IMR-90 (cell line): ENCODE results near the gene C17orf78. TPM values are rescaled to one million over a fixed set of nuclear protein-coding genes. Genes with fewer than 3 reads are reported as not detected.

ENCODE experiments used
- ATAC-seq: fragments of 200-7000 bp; cut with Tn5 transposase; 2 replicates; pipeline ENCODE4 v1.9.1; 2020; ENCODE audit warnings: low read depth, mild to moderate bottlenecking, moderate library complexity
- BruUV-seq: library from RNA; stranded (reverse); fragments of 400-500 nt; replicated peaks from 2 replicates; lab custom pipeline; 2021; lab: Mats Ljungman, UMichigan
- CTCF ChIA-PET: fragments of 300-600 bp; formaldehyde crosslinking; extraction: SDS; loops from one replicate; lab custom pipeline; 2021; ENCODE audit warnings: antibody characterized with exemption; lab: Yijun Ruan, JAX
- POLR2A ChIA-PET: fragments of 300-600 bp; sonication (Branson Sonifier 250); formaldehyde crosslinking; loops from one replicate; lab custom pipeline; 2022; ENCODE audit warnings: antibody characterized with exemption; ENCODE audit not compliant: unreplicated experiment; lab: Charles Lee
- DNase-seq: peaks from one replicate; pipeline ENCODE4 v3.0.0; 2013
- H2AFZ ChIP-seq: replicated peaks from 2 replicates; pipeline ENCODE3; 2013; ENCODE audit warnings: low read length, mild to moderate bottlenecking; ENCODE audit not compliant: poor library complexity
- H2AK5ac ChIP-seq: 2 replicates; pipeline ENCODE4 v1.6.1; 2013; ENCODE audit warnings: low read depth, low read length, inconsistent platforms
- H2AK9ac ChIP-seq: replicated peaks from 2 replicates; pipeline ENCODE3; 2013; ENCODE audit warnings: mild to moderate bottlenecking, low read depth, low read length, moderate library complexity; ENCODE audit not compliant: poor library complexity
- H2BK120ac ChIP-seq: 2 replicates; pipeline ENCODE4 v1.6.1; 2013; ENCODE audit warnings: low read depth, low read length, inconsistent platforms
- H2BK15ac ChIP-seq: 3 replicates; pipeline ENCODE4 v1.6.1; 2013; ENCODE audit warnings: low read depth, low read length, inconsistent platforms
- H2BK20ac ChIP-seq: 2 replicates; pipeline ENCODE4 v1.6.1; 2013; ENCODE audit warnings: low read depth, mild to moderate bottlenecking, inconsistent platforms, low read length, moderate library complexity
- H2BK5ac ChIP-seq: 2 replicates; pipeline ENCODE4 v1.6.1; 2013; ENCODE audit warnings: mild to moderate bottlenecking, low read depth, low read length, inconsistent platforms; ENCODE audit not compliant: poor library complexity, severe bottlenecking
- H3K14ac ChIP-seq: replicated peaks from 2 replicates; pipeline ENCODE4 v1.6.1; 2013; ENCODE audit warnings: low read depth, low read length, inconsistent platforms
- H3K18ac ChIP-seq: 2 replicates; pipeline ENCODE4 v1.6.1; 2013; ENCODE audit warnings: low read depth, low read length, control low read depth
- H3K23ac ChIP-seq: 2 replicates; pipeline ENCODE4 v1.6.1; 2013; ENCODE audit warnings: low read depth, low read length, inconsistent platforms
- H3K27ac ChIP-seq: 2 replicates; pipeline ENCODE4 v1.5.1; 2013; ENCODE audit warnings: mild to moderate bottlenecking, control low read depth, low read length; ENCODE audit not compliant: insufficient read depth
- H3K27me3 ChIP-seq: 2 replicates; pipeline ENCODE4 v1.6.1; 2013; ENCODE audit warnings: low read length; ENCODE audit not compliant: control insufficient read depth, insufficient read depth
- H3K36me3 ChIP-seq: 2 replicates; pipeline ENCODE4 v1.6.1; 2013; ENCODE audit warnings: low read length, mixed read lengths; ENCODE audit not compliant: control insufficient read depth, insufficient read depth
- H3K4ac ChIP-seq: 2 replicates; pipeline ENCODE4 v1.6.1; 2013; ENCODE audit warnings: low read depth, low read length, inconsistent platforms
- H3K4me1 ChIP-seq: 2 replicates; pipeline ENCODE4 v1.6.1; 2013; ENCODE audit warnings: low read length, mixed read lengths; ENCODE audit not compliant: control insufficient read depth, insufficient read depth
- H3K4me2 ChIP-seq: 2 replicates; pipeline ENCODE4 v1.6.1; 2013; ENCODE audit warnings: low read depth, mild to moderate bottlenecking, control low read depth, low read length, moderate library complexity
- H3K4me3 ChIP-seq: 2 replicates; pipeline ENCODE4 v1.5.1; 2013; ENCODE audit warnings: low read depth, mild to moderate bottlenecking, control low read depth, low read length, moderate library complexity; ENCODE audit not compliant: insufficient read depth
- H3K56ac ChIP-seq: 2 replicates; pipeline ENCODE4 v1.6.1; 2013; ENCODE audit warnings: low read length, inconsistent platforms; ENCODE audit not compliant: insufficient read depth; ENCODE audit errors: extremely low read depth
- H3K79me1 ChIP-seq, 2 experiments: 2 replicates each; pipeline ENCODE4 v1.6.1; 2013; ENCODE audit warnings: low read length in 2 of 2, inconsistent platforms in 1 of 2, low read depth in 1 of 2
- H3K9ac ChIP-seq: 2 replicates; pipeline ENCODE4 v1.6.1; 2013; ENCODE audit warnings: low read depth, low read length, control low read depth
- H3K9me1 ChIP-seq: 2 replicates; pipeline ENCODE4 v1.6.1; 2013; ENCODE audit warnings: low read length, inconsistent platforms; ENCODE audit not compliant: insufficient read depth
- H3K9me3 ChIP-seq: 2 replicates; pipeline ENCODE4 v1.6.1; 2013; ENCODE audit warnings: low read length; ENCODE audit not compliant: control insufficient read depth, insufficient read depth
- H4K20me1 ChIP-seq: 2 replicates; pipeline ENCODE4 v1.6.1; 2013; ENCODE audit warnings: low read length, inconsistent platforms; ENCODE audit not compliant: insufficient read depth
- H4K5ac ChIP-seq: 2 replicates; pipeline ENCODE4 v1.6.1; 2013; ENCODE audit warnings: mild to moderate bottlenecking, low read depth, low read length, control low read depth
- H4K8ac ChIP-seq, 2 experiments: 2 replicates each; pipeline ENCODE4 v1.6.1; 2013; ENCODE audit warnings: low read depth in 2 of 2, low read length in 2 of 2, control low read depth in 1 of 2, inconsistent platforms in 1 of 2
- H4K91ac ChIP-seq: 2 replicates; pipeline ENCODE4 v1.6.1; 2013; ENCODE audit warnings: low read depth, low read length, inconsistent platforms; ENCODE audit not compliant: insufficient read depth
- NFE2L2 ChIP-seq: fragments of 150-350 bp; IDR thresholded peaks from 2 replicates; pipeline ENCODE4 v1.6.1; 2016; ENCODE audit warnings: low read depth, mild to moderate bottlenecking, low read length
- WGBS, 2 experiments: methylation state at CpG; one replicate each; pipeline versions ENCODE4 v1.1.5 to v1.1.7; 2013; ENCODE audit warnings: missing lambda C conversion rate in 2 of 2; ENCODE audit not compliant: insufficient read length in 1 of 2; ENCODE audit errors: extremely low coverage in 2 of 2; 5-methylcytosine and 5-hydroxymethylcytosine counted together
- dilution Hi-C: fragments of 300-500 bp; cut with HindIII; formaldehyde crosslinking; loops from one replicate; pipeline ENCODE4 v1.14.3; 2018; ENCODE audit warnings: low sequenced_read_pairs; ENCODE audit not compliant: unreplicated experiment
- in situ Hi-C: fragments of 300-500 bp; cut with MboI; formaldehyde crosslinking; loops from 3 replicates; pipeline ENCODE4 v1.14.3; 2019; ENCODE audit warnings: low sequenced_read_pairs, inconsistent platforms, mixed read lengths
- intact Hi-C: fragments of 100-400 bp; cut with micrococcal nuclease; formaldehyde crosslinking; loops from 2 replicates; pipeline ENCODE4 v1.10.0; 2022
- polyA plus RNA-seq, 3 experiments: library from polyadenylated mRNA; depleted of rRNA; stranded (reverse); fragments of >200 nt; gene quantifications; 2 replicates each; pipeline ENCODE4 v1.2.3, GENCODE V29; 2012; ENCODE audit warnings: low replicate concordance in 1 of 3
- total RNA-seq: library from RNA; depleted of rRNA; stranded (reverse); fragments of >200 nt; gene quantifications from 2 replicates; pipeline ENCODE4 v1.2.3, GENCODE V29; 2012

Gene C17orf78
- total and polyA plus RNA-seq, 2 of the 4 experiments (the other 2 are of a cell fraction): not detected

- CTCF ChIA-PET: interaction anchor here (0.7 to 3.4 kb wide), 3 partner anchors 10 to 17 kb away, joined by 3 to 21 read pairs (median 4); no protein-coding TSS in a partner anchor
Observed at GRCh38 chr17:37388266-37388665, 12.5 kb downstream of the C17orf78 start.

More at GRCh38 chr17:37388266-37388665, 12.5 kb downstream of the C17orf78 start:
- no peak overlapping the region for H2AK9ac ChIP-seq
- peak overlapping the region; percentile 32; the same call in 1 of the 2 replicates for H3K18ac ChIP-seq
- peaks cover 5% of the 10 kb centered on the region; the same call in 1 of the 2 replicates for H4K20me1 ChIP-seq
- H2BK120ac ChIP-seq: no peak overlapping the region
- H3K27me3 ChIP-seq: no peaks in the 10 kb centered on the region
- H3K4me2 ChIP-seq: no peak overlapping the region
- peak; percentile 88 for DNase-seq
- H3K36me3 ChIP-seq: no peaks in the 10 kb centered on the region
- no peak overlapping the region for H3K56ac ChIP-seq
- H2BK15ac ChIP-seq: no peak overlapping the region
- 0 out of 2 replicates have a peak, but pooled peaks cover 5% of the 10 kb centered on the region for H3K9me1 ChIP-seq
- peaks cover 7% of the 10 kb centered on the region for H3K4me1 ChIP-seq
- H3K4ac ChIP-seq: no peak overlapping the region
- dilution Hi-C loops (no loop called here), in situ Hi-C loops (no loop called here), intact Hi-C loops (no loop called here)
- H3K27ac ChIP-seq: no peak overlapping the region
- no peak overlapping the region for H3K4me3 ChIP-seq
- WGBS, 2 experiments: no CpG with 5 or more reads among the region's 3 CpGs
- no peak for TF ChIP-seq NFE2L2
- H4K91ac ChIP-seq: no peak overlapping the region
- POLR2A ChIA-PET: no interaction called here
- H4K8ac ChIP-seq: peak overlapping the region in 1 of 2 experiments; percentile 57; a peak in 1 of 4 replicates
- H3K14ac ChIP-seq: no peak overlapping the region; the same call in none of the 2 replicates
- BruUV-seq: no TSS peak
- no peak overlapping the region for H2BK5ac ChIP-seq
- H2BK20ac ChIP-seq: peak overlapping the region; percentile 41; the same call in 1 of the 2 replicates
- H3K79me1 ChIP-seq: peaks cover 0 to 25% of the 10 kb centered on the region in 2 experiments; a peak in 3 of 4 replicates
- H3K9ac ChIP-seq: no peak overlapping the region
- no peaks in the 10 kb centered on the region for H3K9me3 ChIP-seq
- no peak overlapping the region for H3K23ac ChIP-seq
- H4K5ac ChIP-seq: no peak overlapping the region
- no peak overlapping the region for H2AK5ac ChIP-seq
- H2AFZ ChIP-seq: peak overlapping the region; percentile 12
- ATAC-seq: peak; percentile 57
